ENCODE measurements around the gene DHRS11.

DNA sequence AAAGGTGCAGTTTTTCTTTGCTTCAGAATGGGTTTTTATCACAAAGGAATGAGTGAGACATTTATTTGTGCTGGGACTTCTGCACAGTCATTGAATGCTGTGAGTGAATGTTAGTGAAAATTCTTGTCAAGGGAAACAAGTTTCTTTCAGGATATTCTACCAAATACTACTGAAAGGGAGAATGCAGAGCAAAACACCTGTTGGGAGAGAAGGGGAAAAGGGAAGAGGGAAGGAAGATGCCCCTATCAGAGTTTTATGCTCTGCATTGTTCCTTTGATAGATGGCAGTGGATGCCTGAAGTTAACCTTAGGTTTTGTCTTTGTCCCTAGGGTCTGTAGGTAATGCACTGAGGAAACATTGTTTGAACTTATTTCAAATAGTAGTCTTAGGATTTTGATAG, 43.9 kb upstream of the DHRS11 start:
- TF ChIP-seq CTCF (IDR thresholded peaks at IDR 0.05 in 4 of 5, conservative IDR thresholded peaks at IDR 0.05 in 1 of 5) (no peak), POLR2A (IDR thresholded peaks at IDR 0.05) (no peak)
